GM19324 (cell line): ENCODE measurements around the gene MAN1B1.

Experiments
- ATAC-seq: cut with Tn5 transposase; IDR thresholded peaks from one replicate; pipeline ENCODE4 v1.9.1; 2021; ENCODE audit warnings: mild to moderate bottlenecking, moderate library complexity; ENCODE audit not compliant: unreplicated experiment, low FRiP score

Gene MAN1B1

DNA sequence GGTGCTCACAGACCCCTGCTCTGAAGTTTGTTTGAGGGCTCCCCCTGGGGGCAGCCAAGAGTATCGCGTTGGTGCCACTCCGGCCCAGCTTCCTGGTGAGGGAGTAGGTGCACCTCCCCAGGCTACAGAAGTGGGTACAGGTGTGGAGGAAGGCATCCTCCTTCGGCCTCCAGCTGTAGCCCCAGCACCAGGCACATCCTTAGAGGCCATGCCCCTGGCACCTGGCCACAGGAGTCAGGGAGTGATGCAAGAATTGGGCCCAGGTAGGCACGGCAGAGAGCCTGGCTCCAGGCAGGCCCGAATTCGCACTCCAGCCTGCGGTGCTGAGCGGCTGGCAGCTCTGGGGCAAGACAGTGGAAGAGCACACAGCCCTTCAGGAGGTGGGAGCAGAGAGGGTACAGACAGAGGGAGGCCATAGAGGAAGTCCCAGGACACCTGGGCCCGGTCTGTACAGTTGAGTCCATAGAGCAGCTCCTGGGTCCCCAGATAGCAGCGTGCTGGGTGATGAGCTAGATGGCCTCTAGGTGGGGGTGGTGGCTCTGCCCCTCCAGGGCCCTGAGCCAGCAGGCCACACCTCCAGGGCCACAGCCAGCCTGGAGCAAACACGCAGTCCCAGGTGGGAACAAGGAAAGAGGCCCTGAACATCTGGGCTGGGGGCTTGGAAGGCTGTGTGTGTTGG is 18.8 kb upstream of the MAN1B1 start:
- ATAC-seq: no peak

DNA sequence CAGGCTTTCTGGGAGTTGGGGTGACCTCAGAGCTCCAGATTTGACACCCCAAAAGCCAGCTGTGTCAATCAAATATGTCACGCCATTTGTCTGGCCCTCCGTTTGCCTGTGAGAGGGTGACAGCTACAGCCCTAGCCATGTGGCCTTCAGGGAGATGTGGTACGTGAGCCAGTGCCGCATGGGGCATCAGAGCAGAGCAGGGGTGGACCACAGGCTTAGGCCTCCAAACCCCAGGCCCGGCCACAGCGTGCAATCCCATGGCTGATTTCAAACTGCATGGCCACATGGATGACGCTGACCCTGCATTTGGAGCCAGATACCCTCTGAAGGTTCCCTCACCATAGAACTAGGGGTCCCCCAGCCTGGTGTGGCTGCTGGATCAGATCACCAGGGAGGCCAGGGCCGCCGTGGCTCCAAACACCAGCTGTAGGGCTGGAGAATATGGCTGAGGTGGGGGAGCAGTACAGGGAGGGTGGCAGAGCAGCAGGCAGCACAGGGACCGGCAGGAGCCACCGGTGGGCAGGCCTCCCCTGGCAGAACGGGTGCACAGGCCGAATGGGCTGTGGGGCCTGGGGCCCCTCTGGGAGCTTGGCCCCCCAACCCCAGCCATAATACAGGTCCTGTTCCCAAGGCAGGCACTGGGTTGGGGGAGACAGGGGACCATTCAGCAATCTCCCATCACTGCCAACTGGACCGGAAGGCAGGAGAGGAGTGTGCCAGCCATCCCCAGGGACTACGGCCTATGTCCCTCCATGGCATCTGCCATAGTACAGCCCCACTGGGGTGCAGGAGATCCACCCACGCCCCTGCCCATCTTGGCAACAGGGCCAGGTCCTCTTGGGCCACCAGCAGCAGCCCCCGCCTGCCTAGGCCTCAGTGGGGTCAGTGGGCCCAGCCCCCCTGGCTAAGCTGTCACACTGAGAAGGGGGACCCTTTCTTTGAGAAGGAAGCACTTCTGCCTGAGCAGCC is 18.0 kb upstream of the MAN1B1 start:
- ATAC-seq: no peak

DNA sequence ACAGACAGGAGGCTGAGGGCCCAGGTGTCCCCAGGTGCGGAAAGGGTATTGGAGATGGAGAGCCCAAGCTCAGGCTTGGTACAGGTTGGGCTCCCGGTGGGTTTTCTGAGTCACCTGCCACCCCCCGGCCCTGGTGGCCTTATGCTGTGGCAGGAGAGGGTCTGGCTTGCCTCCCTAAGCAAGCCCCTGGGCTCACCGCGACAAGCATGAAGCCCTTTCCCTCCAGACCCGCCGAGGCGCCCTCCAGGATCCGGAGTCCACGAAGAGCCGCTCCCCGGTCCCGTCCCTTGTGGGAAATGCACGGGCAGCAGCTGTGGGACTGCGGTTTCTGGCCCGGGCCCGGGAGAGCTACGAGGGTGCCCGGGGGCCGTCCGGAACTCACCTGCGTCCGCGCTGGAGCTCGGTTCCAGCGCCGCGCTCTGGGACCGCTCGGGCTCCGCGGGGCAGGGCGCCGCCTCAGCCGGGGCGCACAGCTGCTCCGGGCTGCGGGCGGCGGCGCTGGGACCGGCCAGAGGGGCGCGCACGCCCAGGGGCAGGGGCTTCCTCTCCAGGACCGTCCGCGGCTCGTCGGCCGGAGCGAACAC is 17.2 kb upstream of the MAN1B1 start:
- no peak for ATAC-seq

- peak; percentile 80 for ATAC-seq
These were observed 16.4 kb upstream of the MAN1B1 start, which contains the start of gene SAPCD2 for GRCh38 chr9:137070201-137070905. TSS of gene SAPCD2 (minus strand) at chr9:137070557. CDS start at chr9:137070460, 97 bp downstream.

GRCh38 chr9:137070906-137071275 is 15.9 kb upstream of the MAN1B1 start:
- no peak for ATAC-seq

- no peak for ATAC-seq
These were observed 15.5 kb upstream of the MAN1B1 start for GRCh38 chr9:137071282-137071681.

- no peak for ATAC-seq
These were observed 12.8 kb upstream of the MAN1B1 start for GRCh38 chr9:137073992-137074399.

- no peak for ATAC-seq
These were observed 12.0 kb upstream of the MAN1B1 start for GRCh38 chr9:137074657-137075274.

DNA sequence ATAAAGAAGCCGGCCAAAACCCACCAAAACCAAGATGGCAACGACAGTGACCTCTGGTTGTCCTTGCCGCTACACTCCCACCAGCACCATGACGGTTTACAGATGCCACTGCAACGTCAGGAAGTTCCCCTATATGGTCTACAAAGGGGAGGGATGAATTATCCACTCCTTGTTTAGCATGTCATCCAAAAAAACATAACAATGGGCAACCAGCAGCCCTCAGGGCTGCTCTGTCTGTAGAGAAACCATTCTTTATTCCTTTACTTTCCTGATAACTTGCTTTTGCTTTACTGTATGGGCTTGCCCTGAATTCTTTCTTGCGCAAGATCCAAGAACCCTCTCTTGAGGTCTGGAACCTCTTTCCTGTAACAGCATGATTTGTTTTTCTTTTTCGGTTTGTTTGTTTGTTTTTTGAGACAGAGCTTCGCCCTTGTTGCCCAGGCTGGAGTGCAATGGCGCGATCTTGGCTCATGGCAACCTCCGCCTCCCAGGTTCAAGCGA is 11.5 kb upstream of the MAN1B1 start:
- ATAC-seq: no peak

DNA sequence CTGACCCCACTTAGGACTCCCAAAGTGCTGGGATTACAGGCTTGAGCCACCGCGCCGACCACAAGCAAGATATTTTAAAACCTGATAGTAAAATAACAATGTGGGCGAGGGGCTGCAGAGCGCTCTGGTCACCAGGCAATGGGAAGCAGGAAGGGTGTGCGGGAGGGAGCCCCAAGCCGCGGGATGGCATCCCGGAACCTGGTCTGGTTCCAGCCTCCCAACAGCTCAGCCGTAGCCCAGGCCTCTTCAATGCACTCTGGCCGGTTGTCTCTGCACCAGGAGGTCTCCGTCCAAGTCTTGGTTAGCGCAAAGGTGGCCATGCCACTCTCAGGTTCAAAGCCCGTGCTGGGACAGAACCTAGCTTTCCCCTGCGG is 10.2 kb upstream of the MAN1B1 start:
- no peak for ATAC-seq

DNA sequence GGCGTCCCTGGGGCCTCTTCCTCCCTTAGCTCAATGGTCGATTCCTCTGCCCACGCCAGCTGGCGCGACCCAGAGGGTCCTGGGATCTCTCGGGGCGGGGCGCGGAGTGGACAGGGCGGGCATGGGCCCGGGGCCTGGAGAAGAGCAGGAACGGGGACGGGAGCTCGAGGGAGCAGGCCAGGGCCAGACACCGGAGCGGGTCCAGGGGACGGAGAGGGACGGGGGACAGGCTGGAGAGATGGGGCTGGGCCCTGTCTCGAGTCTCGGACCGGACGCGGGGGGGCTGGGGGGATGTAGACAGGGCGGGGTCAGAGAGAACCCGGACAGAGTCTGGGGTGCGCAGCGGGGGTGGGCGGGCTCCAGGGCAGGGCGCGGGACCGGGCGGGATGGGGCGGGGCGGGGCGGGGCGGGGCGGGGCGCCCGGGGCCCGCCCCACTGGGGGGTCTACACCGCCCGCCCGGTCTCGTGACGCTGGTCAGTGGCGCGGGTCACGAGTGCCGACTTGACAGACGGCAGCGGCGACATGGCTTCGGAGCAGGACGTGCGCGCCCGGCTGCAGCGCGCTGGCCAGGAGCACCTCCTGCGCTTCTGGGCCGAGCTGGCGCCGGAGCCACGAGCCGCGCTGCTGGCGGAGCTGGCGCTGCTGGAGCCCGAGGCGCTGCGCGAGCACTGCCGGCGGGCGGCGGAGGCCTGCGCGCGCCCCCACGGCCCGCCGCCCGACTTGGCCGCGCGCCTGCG is 9.6 kb upstream of the MAN1B1 start, which contains the start of gene UAP1L1:
TSS of gene UAP1L1 (plus strand) at position 508 of the 738 bp plus-strand sequence. CDS start at position 524, 16 bp downstream.
- ATAC-seq: peak; percentile 42

- peak; percentile 14 for ATAC-seq
These were observed 8.8 kb upstream of the MAN1B1 start for GRCh38 chr9:137077758-137078693.

DNA sequence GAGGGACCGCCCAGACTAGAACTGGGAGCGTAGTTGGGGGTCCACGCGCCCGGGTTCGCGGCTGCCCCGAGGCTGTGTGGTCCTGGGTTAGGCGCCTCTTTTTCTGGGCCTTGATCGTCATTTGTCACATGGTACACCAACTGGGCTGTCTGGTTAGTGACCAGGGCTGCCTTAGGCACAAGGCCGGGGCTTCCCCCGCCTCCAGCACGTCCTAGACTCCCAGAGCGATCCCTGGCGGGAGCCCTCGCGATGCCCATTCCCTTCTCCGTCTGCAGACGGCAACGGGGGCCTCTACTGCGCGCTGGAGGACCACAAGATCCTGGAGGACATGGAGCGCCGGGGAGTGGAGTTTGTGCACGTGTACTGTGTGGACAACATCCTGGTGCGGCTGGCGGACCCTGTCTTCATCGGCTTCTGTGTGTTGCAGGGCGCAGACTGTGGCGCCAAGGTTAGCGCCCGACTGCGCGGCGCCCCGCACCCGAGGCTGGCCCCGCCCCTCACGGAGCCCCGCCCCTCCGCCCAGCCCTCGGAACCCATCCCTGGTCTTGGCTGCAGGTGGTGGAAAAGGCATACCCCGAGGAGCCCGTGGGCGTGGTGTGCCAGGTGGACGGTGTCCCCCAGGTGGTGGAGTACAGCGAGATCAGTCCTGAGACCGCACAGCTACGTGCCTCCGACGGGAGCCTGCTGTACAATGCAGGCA is 7.9 kb upstream of the MAN1B1 start:
- no peak for ATAC-seq

DNA sequence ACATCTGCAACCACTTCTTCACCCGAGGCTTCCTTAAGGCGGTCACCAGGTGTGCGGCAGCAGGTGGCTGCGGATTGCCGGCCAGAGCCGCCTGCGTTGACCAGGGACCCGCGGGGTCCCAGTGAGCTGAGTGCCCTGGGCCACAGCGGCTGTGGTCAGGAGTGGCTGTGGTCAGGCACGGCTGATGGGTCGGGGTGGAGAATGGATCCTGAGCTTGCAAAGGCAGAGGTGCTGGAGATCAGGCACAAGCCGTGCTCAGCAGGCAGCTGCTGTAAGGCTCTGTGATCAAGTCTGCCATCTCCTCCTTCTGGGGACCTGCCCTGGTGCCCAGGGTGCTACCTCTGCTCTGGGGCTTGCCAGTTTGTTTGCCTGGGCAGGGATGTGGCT is 7.4 kb upstream of the MAN1B1 start:
- no peak for ATAC-seq

DNA sequence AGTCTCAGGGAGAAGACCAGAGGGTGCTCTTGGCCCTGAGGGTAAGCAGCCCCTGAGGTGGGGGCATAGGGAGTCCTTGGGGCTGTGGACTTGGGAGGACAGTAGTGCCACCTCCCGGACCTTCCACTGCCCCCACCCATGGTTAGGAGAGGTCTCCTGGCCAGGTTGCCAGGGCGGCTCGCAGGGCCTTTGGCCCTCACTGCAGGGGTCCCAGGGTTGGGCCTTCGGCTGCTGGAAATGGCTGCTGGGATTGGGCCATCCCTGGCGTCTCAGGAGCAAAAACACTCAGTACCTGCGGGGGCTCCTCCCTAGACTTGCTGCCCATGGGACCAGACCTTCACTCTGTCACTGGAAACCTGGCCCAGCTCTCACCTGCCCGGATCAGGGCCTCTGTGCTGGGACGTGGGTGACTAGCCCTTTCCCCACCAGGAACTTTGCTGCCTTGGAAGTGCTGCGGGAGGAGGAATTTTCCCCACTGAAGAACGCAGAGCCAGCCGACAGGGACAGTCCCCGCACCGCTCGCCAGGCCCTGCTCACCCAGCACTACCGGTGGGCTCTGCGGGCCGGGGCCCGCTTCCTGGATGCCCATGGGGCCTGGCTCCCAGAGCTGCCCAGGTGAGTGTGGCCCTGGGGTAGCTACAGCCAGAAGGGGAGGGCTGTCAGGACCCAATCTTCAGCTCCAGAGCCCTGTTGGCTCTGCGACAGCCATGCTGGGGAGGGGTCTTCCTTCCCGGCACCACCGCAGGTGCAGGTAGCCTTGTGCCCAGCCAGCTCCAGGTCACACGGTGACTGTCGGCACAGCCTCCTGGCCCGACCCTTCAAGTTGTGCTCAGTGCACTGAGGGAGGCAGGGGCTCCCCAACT is 6.3 kb upstream of the MAN1B1 start:
- no peak for ATAC-seq

- no peak for ATAC-seq
These were observed 4.4 kb upstream of the MAN1B1 start for GRCh38 chr9:137082222-137082924.
